Suprapubic skin (tissue), 4 donors: Measurements from ENCODE around the gene PXDC1.

ENCODE experiments used
- POLR2A ChIP-seq, 2 donors: fragments of 450-650 bp; IDR thresholded peaks; one replicate each; pipeline ENCODE4 v1.6.1; 2017; ENCODE audit warnings: antibody characterized with exemption in 2 of 2, mild to moderate bottlenecking in 2 of 2, moderate library complexity in 2 of 2
- POLR2AphosphoS5 ChIP-seq, 3 donors: sonication (generic); formaldehyde crosslinking; IDR thresholded peaks; one replicate each; pipeline ENCODE4 v1.6.1; 2017; ENCODE audit warnings: antibody characterized with exemption in 3 of 3
- TF ChIP-seq, protein P1 (sequence below), 2 donors: fragments of 200-600 bp in 1 of 2; fragments of 450-650 bp in 1 of 2; sonication (generic) in 1 of 2; IDR thresholded peaks; one replicate each; pipeline ENCODE4 v1.5.1; 2016 to 2019; ENCODE audit warnings: antibody characterized with exemption in 2 of 2, mild to moderate bottlenecking in 1 of 2, moderate library complexity in 1 of 2

DNA sequence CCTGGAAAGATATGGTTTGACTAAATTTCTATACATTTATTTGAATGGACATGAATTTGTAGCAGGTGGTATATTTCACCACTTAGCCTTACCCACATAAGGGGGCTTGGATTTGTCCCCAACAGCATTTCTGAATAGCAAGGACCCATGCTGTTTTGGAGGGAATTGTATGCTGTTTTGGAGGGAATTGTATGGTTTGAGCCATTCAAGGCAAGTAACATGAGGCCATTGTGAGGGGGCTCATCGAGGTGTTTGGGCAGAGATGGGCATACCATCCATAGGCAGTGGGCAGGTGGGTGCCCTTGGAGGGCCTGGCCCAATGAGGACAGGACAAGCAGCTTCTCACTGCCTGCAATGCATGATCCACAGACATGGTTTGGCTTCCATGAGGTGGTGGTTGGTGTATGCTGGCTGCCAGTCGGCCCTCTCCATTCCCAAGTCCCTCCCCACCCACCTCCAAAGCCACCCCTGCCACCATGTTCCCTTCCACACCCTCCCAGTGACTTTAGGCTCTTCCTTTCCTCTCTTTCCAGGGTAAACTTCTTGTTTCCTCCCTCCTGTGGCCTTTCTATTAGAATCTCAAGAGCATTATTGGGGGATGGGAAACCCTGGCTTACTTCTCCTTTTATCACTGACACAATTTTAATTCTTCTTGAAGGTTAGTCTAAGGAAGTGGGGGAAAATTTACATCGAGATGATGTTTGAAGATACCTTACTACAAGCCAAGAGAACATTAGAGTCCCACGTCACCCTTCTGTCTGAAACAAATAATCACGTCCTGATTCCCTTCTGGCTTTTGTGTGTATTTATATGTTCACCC, 13.2 kb upstream of the PXDC1 start:
- TF ChIP-seq POLR2AphosphoS5 (IDR thresholded peaks at IDR 0.05) (no peak), POLR2A (IDR thresholded peaks at IDR 0.05) (no peak)
- TF ChIP-seq, protein P1, sequence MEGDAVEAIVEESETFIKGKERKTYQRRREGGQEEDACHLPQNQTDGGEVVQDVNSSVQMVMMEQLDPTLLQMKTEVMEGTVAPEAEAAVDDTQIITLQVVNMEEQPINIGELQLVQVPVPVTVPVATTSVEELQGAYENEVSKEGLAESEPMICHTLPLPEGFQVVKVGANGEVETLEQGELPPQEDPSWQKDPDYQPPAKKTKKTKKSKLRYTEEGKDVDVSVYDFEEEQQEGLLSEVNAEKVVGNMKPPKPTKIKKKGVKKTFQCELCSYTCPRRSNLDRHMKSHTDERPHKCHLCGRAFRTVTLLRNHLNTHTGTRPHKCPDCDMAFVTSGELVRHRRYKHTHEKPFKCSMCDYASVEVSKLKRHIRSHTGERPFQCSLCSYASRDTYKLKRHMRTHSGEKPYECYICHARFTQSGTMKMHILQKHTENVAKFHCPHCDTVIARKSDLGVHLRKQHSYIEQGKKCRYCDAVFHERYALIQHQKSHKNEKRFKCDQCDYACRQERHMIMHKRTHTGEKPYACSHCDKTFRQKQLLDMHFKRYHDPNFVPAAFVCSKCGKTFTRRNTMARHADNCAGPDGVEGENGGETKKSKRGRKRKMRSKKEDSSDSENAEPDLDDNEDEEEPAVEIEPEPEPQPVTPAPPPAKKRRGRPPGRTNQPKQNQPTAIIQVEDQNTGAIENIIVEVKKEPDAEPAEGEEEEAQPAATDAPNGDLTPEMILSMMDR (IDR thresholded peaks at IDR 0.05), result no peak
